HG03045 (cell line): ENCODE results near the gene TSEN54.

Experiments
- ATAC-seq: cut with Tn5 transposase; IDR thresholded peaks from one replicate; pipeline ENCODE4 v1.9.1; 2021; ENCODE audit warnings: mild to moderate bottlenecking, moderate library complexity; ENCODE audit not compliant: unreplicated experiment

Gene TSEN54

DNA sequence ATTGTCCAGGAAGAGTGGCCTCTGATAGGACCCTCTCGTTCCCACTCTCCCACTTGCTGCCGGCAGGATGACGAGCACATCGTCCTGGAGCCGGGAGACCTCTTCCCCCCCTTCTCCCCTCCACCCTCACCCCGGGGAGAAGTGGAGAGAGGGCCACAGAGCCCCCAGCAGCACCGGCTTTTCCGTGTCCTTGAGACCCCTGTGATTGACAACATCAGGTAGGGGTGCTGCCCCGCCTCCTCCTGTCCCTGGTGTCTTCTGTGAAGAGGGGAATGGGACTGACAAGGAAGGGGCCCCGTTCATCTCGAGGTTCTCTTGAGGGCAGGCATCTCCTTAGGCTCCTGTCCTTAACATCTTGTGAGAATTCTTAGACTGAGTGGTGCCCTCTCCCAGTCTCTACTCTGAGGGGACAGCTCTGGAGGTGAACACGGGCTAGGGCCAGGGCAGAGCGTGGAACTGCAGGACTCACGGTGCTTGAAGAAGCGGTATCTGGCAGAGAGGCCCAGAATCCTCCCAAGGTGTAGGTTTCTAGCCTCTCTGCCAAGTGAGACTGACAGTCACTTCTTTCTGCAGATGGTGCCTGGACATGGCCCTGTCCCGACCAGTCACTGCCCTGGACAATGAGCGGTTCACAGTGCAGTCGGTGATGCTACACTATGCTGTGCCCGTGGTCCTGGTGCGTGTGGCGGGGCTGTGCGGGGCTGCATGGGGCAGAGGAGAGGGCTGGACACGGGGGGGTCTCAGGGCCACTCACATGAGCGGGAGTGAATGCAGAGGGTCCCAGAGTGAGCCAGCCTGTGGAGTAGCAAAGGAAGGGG lies 27.4 kb upstream of the TSEN54 start:
- no peak for ATAC-seq

DNA sequence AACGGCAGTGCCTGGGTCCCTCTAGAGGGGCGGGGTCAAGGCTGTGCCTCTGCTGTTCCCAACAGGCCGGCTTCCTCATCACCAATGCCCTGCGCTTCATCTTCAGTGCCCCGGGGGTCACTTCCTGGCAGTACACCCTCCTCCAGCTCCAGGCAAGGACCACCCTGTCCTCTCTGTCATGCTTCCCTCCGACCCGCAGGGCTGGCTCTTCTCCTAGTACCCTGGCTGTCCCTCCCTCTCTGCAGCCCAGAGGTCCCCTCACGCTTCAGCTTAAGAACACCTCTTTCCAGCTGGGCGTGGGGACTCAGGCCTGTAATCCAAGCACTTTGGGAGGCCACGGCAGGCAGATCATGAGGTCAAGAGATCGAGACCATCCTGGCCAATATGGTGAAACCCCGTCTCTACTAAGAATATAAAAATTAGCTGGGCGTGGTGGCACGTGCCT lies 26.8 kb upstream of the TSEN54 start:
- ATAC-seq = no peak

GRCh38 chr17:75490173-75490743 lies 26.1 kb upstream of the TSEN54 start:
- ATAC-seq = no peak

- no peak for ATAC-seq
Measured at GRCh38 chr17:75490953-75491649, 25.2 kb upstream of the TSEN54 start.

DNA sequence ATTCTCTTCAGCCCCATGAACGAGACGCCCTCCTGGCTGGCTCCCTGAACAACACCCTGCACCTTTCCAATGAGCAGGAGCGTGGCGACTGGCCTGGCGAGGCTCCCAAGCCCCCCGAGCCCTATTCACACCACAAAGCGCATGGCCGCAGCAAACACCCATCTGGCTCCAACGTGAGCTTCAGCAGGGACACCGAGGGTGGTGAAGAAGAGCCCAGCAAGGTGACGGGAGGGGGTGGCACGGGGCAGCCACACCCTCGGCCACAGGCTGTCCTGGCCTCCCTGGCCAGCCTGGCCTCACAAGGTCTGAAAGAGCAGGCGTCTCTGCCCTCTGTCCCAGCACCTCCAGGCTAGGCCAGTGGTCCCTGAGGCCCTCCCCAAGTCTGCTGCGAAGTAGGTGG lies 24.6 kb upstream of the TSEN54 start:
- ATAC-seq = no peak

- no peak for ATAC-seq
Measured at GRCh38 chr17:75492555-75493168, 23.7 kb upstream of the TSEN54 start.

GRCh38 chr17:75493476-75494129 lies 22.7 kb upstream of the TSEN54 start:
- no peak for ATAC-seq

DNA sequence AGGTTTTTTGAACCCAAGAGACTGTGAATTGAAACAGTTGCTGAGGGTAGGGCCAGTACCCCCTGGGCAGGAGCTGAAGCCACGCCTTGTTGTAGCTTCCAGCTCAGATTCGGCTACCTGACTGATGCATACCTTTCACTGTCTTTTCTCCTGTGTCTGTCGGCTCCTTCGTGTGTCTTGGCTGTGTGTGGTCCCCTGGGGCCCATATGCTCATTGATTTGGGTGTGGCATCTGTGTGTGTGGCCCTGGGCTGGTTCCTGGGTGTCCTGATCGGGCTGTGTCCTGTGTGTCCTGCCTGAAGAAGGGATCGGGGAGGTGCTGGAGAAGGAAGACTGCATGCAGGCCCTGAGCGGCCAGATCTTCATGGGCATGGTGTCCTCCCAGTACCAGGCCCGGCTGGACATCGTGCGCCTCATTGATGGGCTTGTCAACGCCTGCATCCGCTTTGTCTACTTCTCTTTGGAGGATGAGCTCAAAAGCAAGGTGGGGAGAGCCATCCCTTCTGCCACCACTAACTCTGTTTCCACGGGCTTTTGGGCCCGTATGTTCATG lies 21.9 kb upstream of the TSEN54 start:
- no peak for ATAC-seq

GRCh38 chr17:75496005-75496404 lies 20.3 kb upstream of the TSEN54 start:
- ATAC-seq = no peak

DNA sequence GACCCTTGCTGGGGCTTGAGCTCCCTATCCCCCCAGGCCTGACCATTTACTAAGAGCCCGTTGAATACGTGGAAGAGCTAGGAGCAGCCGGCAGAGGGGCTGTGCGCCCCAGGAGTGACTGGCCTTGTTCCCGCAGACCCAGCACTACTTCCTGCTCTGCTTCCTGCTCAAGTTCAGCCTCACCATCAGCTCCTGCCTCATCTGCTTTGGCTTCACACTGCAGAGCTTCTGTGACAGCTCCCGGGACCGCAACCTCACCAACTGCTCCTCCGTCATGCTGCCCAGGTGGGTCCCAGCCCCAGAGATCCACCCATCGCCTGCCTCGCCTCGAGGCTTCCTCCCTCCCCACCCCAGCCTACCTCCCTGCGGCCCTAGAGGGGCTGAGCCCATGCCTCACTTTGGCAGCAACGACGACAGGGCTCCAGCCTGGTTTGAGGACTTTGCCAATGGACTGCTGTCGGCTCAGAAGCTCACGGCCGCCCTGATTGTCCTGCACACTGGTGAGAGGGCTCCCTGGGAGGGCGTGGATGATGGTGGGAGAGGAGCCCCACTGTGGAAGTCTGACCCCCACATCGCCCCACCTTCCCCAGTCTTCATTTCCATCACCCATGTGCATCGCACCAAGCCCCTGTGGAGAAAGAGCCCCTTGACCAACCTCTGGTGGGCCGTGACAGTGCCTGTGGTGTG lies 18.1 kb upstream of the TSEN54 start:
- no peak for ATAC-seq

DNA sequence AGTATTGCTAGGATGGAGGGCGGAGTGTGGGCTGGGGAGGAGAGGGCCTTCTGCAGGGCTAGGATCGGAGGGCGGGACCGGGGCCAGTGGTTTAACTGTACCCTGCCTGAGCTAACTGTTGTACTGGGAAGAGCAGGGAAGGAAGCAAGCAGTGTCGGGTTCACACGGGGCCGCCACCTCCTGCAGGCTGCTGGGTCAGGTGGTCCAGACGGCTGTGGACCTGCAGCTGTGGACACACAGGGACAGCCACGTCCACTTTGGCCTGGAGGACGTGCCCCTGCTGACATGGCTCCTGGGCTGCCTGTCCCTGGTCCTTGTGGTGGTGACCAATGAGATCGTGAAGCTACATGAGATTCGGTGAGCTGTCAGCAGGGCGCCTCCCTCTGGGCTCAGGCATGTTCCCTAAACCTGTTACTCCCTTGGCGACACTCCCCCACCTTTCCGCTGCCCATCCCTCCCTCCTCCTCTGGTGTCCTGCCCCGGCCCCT lies 17.6 kb upstream of the TSEN54 start:
- ATAC-seq = no peak

DNA sequence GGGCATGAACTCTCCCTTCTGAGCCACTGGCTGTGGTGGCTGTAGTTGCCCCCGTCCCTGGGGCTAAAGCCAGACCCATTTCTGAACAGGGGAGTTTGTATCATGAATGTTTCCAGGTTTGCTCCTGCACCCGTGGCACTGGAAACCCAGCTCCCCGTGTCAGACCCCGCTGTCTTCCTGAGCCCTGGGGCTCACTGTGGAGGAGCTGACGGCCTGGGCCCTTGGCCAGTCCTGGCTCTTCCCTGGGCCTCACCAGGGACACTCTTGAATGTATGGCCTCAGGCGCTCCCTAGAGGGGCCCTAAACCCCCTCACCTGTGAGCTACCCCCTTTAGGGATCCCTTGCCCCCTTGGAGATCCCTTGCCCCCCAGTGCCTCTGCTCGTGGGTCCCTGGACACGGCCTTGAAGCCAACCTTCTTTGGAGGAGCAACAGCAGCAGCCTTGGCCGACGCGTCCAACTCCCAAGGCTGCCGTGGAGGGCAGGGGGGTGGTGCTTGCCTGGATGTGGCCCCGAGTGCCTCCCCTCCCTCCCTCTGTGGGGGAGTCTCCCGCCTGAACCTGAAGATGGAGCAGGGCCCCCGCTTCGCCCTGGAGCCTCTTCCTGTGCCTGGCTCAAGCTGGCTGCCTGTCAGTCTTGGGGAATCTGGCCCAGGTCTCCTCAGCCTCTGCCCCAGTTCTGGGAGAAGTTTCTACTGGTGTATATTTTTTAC lies 16.9 kb upstream of the TSEN54 start:
- no peak for ATAC-seq

GRCh38 chr17:75500419-75501216 lies 15.7 kb upstream of the TSEN54 start:
- no peak for ATAC-seq

DNA sequence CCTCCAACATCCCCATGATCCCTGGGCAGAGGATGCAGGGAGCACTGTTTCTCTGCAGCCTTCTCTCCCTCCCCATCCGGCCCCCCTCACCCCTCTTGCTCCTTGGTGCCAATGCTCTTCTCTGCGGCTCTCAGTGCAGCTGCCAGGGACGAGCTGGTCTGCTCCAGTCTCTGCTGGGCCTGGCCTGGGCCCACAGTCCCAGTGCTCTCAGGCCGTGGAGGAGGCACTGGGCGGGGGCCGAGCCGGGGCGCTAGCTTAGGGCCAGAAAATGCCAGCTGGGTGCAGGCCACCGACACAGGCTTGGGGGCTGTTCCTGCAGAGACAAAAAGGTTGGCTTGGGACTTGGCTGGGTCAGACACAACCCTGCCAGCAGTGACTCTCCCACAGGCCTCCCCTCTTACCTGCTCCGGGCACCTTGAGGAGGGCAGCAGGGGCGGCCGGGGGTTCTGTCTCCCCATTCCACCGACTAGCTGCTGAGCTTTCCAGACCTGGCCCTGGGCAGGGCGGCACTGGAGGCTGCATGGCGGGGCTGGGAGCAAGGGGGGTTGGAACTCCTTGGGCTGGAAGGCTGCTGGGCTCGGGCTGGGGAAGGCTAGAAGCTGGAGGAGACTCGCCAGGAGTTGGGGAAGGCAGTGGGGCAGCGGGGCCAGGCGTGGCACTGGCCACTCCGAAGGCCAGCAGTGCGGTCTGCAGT lies 14.8 kb upstream of the TSEN54 start:
- ATAC-seq = no peak

DNA sequence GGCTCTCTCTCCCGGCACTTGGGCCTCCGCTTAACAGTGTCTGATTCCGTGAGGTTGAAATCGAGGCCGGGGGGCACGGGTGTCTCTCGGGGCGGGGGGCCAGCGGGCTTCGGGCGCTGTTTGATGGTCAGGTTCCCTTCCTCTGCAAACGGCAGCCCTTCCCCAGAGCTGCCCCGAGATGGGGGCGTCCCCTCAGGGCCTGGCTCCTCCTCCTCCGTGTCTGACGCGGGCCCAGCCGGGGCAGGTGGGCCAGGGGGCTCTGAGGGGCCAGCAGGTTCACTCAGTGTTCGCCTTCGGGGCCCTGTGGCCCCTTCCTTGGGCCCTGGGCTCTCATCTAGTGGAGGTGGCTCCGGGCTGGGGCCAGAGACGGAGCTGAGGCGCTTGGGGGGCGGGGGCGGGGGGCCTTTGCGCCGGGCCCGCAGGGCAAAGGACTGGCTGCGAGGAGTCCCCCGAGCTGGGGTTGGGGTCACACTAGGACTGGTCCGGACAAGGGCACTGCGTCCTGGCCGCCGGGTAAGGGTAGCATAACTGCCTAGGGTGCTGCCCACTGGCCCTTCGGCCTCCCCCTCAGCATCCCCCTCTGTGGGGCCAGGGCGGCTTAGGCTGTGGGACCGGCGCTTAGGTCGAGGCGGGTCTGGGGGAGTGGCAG lies 14.1 kb upstream of the TSEN54 start:
- ATAC-seq = no peak

- ATAC-seq = no peak
Measured at GRCh38 chr17:75502721-75503329, 13.5 kb upstream of the TSEN54 start.

GRCh38 chr17:75503337-75503950 lies 12.9 kb upstream of the TSEN54 start:
- no peak for ATAC-seq
